CD4-positive, alpha-beta T cell treated with Interleukin-10 for 1 hour (primary cell): ENCODE measurements around the gene TNS3.

Experiments
- DNase-seq: peaks from one replicate; pipeline ENCODE4 v3.0.0-alpha.2; 2020

Gene TNS3

DNA sequence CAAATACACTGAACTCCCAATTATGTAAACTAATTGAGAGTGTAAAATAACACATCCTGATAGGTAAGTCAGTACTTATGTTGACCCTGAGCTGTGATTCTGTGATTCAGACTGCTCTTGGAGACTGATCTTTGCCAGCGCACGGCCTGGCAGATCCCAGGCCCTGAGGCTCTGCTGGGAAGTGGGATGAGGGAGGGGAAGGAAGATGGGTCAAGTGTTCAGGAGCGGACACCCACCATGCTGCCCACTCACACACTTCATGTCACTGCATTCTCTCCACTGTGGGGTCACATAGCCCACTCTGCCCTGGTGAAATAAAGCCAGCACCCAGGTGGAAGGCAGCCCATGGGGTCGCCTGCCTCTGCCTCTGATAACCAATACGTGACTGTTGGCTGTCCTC, 226.2 kb downstream of the TNS3 start:
- DNase-seq = no peak

DNA sequence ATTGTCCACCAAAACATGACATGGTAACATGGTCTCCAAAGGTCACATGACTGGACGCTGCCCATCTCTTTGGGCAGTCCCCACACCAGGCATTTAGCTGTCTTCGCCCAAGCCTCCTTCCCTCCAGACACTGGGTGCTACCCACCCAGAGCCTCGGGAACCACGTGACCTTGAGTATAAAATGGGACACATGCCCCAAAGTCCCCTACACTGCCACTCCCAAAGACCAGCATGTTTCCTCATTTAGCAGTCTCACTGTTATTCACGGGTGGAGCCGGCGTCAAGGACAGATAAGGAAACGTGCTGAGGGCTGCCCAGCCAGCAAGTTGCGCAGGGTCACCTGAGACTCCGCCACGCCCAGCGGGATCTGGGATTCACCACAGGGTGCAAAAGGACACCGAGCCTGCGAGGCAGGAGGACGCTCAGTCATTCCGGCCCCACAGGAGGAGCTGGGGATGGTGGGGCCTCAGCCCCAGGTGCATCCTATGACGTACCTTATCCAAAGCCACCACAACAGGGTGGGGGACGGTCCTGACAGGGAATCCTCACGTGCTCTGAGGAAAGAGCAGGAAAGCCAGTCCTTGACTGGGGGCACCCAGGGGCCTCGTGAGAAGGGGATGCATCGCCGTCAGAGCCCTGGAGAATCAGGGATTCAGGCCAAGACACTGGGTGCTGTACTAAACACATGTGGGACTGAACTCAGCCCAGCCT, 226.9 kb downstream of the TNS3 start:
- no peak for DNase-seq

DNA sequence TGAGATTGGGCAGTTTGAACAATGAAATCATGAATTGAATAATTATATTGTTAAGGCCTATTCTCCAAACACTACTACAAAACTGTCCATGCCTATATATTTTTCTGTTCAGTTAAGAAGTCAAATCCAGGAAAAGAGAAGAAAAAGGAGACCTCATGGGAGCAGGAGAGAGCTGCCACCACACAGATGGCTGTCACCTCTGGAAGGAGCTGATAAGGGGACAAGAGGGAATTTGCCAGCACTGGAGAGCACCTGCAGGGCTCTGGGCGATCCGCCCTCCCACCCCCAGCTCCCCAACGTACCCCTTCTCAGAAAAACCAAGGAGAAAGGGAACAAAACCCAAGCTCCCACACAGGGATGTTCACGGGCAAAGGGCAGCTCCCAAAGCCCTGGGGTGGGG, 227.8 kb downstream of the TNS3 start:
- DNase-seq = no peak

DNA sequence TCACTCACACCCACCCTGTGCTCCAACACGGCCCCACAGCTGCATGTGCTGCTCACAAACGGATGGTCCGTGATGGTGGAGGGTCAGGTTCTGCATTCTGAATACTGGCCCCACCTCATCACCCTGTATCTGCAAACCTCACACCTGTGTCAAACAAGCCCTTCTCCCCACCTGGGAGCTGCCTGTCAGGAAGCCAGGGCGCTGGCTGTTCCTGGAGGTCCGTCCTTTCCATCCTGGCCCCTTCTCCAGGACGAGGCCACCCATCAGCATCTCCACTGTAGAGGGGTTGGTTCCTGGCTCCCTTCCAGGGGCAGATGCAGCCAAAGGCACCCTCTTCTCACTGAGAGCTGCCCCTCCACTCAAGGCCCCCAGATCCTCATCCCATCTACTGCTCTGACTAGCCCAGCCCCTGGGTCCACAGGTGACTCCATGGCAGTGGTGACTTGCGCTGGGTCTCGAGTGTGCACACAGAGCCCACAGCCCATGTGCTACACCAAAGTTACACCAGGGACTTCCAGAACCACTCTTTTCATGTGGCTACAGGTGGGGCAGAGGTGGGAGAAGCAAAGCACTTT, 229.4 kb downstream of the TNS3 start:
- DNase-seq = no peak

DNA sequence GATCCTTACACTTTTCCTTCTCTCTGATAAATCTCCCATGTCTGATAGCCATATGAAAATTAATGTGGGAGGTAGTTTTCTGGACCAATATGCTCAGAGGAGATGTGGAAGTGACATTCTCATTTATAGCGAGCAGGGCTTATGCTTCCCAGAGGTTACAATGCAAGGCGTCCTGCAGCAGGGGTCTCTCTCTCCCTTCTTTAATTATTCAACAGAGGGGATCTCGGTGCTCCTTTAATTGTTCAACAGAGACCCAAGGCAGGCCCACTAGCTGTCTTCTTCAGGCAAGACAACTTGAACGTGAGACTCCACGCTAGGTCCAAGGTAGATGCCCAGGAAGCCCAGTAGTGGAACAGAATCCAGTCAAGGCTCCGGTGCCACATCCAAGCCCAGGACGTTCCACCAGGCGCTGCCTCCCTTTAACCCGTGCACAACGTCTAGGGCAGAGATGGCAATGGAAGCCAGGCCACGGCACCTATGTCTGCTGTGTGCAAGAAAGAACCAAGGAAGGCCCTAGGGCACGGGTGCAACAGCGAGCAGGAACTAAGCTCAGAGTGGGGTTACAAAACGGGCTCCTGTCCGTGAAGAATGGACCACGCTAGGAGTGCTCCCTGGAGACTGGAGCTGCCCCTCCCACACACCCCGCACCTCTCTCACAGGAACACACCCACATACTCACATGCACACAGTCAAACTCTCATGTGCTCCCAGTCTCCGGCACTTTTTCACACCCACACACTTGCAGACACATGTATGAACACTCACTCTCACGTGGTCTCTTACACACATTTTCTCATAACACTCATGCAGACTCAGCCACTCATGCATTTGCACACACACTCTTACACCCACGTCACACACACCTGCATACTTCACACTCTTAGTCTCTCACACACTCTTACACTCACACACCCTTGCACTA, 230.4 kb downstream of the TNS3 start:
- DNase-seq = no peak

DNA sequence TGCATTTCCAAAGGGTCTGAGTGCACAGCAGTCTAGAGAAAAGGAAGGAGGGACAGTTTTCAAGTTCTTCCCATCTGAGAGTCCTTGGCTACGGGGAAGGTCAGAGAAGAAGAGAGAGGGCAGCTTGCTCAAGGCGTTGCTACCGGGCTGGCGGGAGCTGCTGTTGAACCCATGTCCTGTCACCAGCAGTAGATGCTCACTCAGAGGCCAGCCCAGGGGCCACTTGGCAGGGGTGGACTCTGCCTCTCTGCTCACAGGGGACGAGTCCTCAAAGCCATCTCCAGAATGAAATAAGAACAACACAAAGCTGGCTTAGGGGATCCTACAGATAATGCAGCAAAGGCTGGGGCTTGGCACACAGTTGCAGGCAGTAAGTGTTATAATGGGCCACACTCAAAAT, 231.5 kb downstream of the TNS3 start:
- DNase-seq = no peak

DNA sequence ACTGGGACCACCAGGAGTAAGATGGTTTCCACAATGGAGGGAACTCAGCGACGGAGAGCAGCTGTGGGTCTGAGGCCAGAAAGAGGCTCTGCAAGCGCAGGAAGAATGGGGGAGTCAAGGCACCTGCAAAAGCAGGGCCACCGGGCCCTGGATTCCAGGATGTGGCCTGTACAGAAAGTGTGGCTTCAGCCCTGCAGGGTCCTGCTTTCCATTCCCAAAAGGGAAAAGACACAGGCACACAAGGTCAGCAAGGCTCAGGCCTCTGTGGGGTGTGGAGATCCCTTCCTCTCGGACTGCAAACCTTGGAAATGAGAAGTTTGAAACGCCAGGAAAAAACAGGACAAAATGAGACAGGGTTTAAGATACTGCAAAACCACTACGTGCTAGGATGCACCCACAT, 232.5 kb downstream of the TNS3 start:
- no peak for DNase-seq

DNA sequence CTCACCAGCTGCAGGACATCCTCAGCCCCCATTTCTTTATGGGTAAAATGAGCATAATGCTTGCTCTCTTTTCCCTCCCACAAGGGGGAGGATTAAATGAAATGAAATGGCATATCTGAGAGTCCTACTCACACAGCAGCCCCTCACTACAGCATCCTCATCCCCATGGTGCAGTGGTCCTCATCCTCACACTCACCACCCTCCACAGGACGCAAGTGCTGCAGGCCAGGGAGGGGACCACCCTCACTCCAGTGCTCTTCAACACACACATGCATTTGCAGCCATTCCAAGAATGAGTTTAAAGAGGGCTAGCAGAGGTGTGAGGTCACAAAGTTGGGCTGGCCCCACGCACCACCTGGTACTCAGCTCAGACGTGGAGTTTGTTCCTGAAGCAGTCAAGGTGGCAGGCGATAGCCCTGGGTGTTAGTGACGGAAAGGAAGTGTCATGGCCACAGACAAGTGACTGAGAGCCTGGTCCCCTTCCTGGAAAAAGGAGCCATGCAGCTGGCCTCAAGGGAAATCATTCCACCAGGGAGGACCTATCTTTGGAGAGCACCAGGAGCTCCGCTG, 234.0 kb downstream of the TNS3 start:
- DNase-seq = no peak

DNA sequence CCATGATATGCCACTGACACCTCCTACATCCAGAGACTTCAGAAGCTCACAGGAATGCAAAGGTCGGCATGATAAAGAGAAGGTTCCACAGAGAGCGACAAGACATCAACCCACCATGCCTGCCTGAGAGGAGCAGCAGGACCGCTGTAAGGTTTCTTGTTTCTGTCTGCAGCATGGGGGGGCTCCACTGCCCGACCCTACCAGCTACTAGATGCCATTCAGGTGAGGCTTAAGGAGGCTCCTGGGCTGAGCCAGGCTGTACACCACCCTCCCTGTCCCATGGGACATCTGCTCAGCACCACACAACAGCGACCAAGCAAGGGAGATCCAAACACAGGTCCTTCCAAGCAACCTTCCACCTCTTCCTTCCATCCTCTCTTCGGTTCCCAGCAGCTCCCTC, 234.6 kb downstream of the TNS3 start:
- DNase-seq = no peak

DNA sequence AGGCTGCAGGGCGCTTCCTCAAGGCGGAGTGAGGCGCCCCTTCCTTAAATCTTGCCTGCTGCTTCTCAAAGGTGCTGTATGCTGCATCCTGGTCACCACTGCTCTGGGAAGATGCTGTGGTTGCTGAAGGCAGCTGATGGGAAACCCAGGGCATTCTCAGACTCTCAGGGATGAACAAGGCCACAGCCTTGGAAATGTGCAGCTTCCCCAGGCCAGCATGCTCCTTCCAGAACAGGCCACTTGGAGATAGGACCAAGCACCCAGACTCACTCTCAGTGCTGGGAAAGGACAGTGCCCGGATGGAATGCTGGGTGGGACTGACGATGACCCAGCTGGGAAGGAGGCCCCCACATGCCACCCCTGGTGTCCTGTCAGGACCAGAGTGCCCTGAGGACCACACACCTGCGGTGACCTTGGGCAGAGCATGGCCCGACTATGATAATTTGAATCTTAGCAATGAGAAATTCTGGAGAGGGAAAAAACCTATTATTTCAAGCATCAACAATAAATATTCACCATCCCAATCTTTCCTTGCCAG, 235.5 kb downstream of the TNS3 start:
- DNase-seq = no peak

DNA sequence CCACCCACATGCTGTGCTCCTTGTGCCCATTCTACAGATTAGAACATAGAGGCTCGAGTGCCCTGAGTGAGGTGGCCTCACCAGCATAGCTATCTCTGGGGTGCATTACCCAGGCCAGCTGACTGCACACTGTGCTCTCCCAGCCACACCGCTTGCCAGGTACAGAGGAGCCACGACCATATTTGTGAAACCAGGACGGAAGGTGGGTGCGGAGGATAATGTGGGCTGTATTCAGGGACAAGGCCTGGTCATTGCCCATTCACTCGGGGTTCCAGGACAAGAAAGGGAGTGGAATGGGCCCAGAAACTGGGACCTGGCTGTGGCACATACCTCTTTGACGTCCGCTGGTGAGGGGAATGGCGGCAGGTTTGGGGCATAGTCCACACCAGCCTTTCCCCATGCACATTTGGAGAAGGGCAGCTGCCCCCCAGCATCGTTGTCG, 236.0 kb downstream of the TNS3 start:
- DNase-seq = no peak

DNA sequence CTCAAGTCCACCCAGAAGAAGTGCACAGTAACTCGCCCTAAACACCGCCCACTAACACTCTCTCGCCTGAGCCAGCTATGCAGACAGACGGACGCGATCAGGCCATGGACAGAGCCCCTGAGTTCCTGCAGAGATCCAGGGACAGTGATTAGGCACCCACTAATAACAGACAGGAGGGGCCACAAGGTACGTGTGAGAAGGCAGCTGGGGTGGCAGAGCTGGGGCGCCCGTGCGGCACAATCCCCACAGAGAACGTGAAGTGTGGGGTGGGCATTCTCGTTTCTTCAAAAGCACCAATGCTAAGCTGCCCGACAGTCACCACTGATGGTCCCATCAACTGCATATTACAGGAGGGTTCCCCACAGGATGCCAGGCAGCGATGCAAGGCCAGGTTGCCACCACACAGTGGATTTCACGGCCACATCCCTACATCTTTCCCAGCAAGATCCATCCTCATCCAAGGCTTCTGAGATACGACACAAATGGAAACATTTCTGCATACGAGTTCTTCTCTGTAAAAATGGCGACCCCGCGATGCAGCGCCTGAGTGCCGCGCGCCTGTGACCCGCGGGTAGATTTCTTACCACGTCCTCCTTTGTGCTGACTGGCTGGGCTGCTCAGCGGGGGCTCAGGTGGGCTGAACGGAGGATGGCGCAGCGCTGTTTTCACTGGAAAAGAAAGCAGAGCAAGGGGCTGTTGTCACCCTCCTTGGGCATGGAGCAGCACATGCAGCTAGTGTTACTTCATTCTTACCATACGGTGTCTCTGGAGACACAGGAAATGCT, 237.5 kb downstream of the TNS3 start:
- no peak for DNase-seq

DNA sequence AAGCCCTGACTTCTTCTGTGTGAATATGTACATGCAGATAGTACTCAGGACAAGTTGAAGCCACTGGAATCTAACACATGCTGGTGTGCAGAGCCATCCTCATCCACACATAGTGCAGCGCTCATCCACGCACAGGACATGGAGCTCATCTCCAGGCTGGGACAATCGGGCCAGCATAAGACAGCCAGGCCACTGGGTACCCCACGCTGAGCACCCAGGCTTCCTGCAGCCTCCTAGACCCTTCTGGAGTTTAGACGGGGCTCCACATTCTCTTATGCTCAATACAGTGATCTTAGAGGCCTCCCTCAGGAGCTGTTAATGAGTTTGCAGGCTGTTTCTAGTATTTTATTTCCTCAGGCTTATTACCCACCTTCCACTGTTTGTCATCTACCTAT, 238.9 kb downstream of the TNS3 start:
- no peak for DNase-seq

DNA sequence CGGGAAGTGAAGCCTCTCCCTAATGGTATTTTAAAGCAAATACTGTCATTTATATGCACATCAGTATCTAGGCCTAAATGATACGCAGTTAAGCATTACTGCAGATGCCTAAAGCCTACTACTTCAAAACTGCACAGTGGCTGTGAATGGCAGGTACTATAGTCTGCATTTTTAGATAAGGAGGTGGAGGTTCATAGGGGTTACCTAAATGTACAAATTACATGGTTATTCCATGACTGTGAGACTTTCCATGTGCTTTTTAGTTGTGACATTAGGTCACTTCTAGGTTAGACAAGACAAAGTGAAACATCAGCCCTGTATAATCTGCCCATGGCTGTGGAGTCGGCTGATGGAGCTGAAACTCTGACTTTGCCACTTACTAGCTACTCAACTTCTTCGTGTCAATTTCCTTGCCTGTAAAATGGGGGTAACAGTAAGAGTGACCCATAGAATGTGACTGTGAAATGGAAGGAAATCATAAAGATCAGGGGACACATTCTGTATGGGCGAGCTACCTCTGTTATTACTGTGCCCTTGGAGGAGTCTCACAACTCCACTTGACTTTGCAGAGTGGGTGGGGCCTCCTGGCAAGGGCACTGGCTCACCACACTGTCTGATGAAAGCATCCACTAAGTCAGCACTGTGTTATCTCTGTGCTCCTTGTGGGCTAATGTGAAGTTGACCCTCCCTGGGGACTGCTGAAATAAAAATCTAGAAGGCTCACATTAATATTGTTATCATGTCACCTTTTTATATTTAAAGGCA, 239.4 kb downstream of the TNS3 start:
- DNase-seq = no peak

DNA sequence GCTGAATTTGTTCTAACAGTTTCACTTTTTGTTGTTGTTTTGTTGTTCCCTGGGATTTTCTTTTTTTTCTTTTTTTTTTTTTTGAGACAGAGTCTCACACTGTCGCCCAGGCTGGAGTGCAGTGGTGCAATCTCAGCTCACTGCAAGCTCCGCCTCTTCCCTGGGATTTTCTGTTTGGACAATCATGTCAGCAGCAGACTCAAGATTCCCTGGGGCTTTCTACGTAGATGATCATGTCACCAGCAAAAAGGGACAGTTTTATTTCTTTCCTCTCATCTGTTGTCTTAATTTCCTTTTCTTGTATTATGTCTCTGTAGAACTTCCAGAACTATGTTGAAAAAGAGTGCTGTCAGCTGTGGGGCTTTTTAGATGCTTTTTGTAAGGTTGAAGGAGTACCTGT, 241.4 kb downstream of the TNS3 start:
- no peak for DNase-seq

DNA sequence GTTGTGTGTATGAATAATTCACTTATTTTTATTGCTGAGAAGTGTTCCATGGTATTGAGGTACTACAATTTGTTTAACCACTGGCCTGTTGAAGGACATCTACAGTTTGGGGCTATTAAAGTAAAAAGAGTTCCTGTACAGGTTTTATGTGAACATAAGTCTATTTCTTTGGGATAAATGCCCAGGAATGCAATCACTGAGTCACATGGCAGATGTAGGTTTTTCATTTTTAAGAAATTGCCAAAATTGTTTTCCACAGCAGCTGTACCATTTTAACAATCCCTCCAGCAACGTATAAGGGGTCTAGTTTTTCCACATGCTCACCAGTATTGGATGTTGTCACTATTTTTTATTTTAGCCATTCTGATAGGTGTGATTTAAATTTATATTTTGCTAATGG, 243.9 kb downstream of the TNS3 start:
- no peak for DNase-seq

DNA sequence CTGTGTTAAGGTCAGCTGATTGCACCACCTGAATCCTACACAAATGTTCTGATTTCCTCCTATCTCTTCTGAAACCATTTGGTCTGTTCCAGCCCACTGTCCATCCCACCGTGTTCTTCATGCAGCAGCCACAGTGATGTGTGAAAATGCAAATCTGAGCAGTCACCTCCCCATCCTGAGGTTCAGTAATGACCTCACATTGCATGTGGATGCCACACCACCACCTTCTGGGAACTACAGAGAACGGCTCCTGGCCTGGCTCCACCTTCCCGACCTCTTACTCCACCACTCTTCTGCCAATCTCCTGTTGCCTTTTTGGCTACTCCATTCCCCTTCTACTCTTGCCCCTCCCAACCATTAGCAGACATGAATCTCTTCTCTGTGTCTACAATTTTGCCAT, 244.4 kb downstream of the TNS3 start:
- no peak for DNase-seq

DNA sequence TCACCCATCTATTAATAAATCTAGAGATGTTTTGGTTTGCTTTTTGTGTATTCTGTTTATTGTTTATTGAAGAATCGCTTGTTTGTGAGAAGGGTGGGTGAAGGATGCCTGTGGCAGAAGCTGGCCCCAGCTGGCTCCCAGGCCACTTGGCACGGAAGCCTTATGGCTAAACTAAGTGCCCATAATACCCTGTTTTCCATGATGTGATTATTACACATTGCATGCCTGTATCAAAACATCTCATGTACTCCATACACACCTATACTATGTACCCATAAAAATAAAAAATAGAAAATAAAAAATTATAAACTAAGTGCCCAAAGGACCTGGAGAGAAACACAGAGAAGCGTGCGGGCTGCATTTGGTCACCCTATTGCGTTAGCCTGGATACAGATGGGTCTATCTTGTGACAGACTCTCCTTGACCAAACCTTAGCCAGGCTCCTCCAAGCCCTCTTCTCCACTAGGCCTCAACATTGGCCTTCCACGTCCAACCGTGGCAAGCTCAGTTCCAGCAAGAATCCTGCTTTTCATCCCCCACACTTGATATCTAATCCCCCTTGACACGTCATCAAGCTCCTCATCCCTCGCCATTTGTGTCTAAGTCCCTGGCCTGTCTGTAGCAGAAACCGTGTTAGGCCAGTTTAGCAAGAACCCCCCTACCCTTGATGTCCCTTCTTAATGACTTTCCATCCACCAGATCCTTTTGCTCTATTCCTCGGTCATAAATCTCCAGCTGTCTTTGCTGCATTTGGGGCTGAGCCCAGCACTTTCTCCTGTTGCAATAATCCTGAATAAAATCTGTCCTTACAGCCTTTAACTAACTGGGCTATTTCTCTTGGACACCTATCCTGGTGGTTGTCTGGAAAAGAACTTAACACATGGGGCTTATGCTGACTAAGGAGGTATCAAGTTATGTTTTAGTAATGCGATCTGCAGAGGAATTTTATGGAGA, 245.2 kb downstream of the TNS3 start:
- no peak for DNase-seq

DNA sequence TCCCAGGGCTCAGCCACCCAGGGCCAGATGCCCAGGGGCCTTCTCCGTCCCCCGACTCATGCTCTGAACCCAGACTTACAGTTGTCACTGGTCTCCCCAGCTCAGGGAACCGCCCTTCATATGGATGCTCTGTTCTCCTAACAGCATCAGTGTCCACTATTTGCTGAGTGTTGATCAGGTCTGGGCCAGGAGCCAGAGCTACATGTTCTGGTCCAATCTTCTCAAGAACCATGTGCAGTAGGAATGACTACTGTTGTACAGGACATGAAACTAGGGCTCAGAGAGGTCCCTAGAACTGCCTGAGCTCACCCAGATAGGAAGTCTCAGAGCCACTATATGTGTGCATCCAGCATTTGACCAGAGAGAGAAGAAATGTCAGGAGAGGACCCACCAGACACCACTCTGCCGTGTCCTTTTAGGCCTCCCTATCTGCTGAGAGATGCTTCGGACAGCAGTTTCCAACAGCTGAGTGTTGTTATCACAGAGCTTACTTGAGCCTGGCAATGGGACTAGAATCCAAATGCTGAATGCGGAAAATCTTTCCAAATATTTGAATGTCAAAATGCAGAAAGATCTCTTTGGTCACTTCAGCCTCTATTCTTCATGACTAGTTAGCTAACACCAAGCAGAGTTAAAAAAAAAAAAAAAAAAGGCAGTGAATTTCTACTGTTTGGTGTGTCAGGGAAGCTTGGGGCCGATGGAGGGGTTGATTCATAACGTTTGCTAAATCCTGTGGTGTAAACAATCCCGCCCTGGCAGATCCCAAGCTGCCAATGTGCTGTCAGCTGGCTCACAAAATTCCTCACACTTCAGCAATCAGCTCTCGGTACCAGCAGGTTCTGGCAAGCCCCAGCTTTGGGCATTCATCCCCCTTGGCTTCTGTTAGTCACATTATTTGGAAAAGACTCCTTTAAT, 246.1 kb downstream of the TNS3 start:
- no peak for DNase-seq
